Activated naive CD4-positive, alpha-beta T cell treated with anti-CD3 and anti-CD28 coated beads, Interleukin-2, amount 50 U/mL, for 24 hours (primary cell): Measurements from ENCODE around the gene RASGRF2.
A peak's percentile ranks its signal among the peaks of the same experiment; 100 is the strongest.

Experiments used
- H3K27ac Mint-ChIP-seq: one replicate; pipeline ENCODE4 v1.8.0; 2021; ENCODE audit warnings: mild to moderate bottlenecking, mixed read lengths
- H3K27me3 Mint-ChIP-seq: one replicate; pipeline ENCODE4 v1.8.0; 2021; ENCODE audit warnings: mixed read lengths
- H3K36me3 Mint-ChIP-seq: one replicate; pipeline ENCODE4 v1.8.0; 2021; ENCODE audit warnings: mixed read lengths
- H3K4me1 Mint-ChIP-seq: one replicate; pipeline ENCODE4 v1.8.0; 2021; ENCODE audit warnings: mixed read lengths
- H3K4me3 Mint-ChIP-seq: one replicate; pipeline ENCODE4 v1.8.0; 2021; ENCODE audit warnings: mild to moderate bottlenecking, mixed read lengths
- H3K9me3 Mint-ChIP-seq: one replicate; pipeline ENCODE4 v1.8.0; 2021; ENCODE audit warnings: mixed read lengths

Gene RASGRF2

DNA sequence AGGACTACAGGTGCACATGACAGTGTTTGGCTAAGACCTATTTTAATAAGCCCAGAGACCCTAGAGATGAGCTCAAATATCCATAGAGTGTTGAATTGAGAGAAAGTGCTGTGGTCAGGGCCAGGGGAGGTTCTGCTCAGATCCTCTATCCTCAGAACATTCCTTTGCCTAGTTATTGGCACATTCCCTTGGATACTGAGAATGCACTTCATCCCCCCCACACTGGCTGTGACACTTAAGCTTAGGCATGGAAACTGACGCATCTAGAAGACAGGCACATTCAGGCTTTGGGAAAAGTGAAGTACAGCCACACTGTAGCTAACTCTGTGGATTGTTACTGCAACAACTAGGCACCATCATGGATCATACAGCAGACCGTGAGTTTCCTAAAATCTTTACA, 27.1 kb upstream of the RASGRF2 start:
- Mint-ChIP-seq H3K36me3 (no peaks in the 10 kb centered on the region), H3K4me3 (no peak overlapping the region), H3K9me3 (no peaks in the 10 kb centered on the region), H3K27ac (no peak overlapping the region), H3K27me3 (no peaks in the 10 kb centered on the region), H3K4me1 (peaks cover 11% of the 10 kb centered on the region)

DNA sequence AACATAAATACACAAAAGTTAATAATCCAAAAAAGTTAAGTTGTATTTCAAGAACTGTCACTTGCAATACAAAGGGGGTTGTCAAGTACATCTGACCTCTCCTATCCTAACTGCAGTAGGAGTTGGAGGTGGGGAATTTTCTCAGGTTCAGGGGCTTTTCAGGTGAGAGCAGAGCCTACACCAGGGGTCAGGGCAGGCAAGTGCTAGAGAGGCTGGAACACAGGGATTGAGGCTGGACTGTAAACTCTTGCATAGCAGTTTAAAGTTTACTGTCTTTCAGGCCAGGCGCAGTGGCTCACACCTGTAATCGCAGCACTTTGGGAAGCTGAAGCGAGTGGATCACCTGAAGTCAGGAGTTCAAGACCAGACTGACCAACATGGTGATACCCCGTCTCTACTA, 25.4 kb upstream of the RASGRF2 start:
- H3K4me3 Mint-ChIP-seq, result no peak overlapping the region
- H3K4me1 Mint-ChIP-seq, result peaks cover 11% of the 10 kb centered on the region
- no peaks in the 10 kb centered on the region for H3K36me3 Mint-ChIP-seq
- no peak overlapping the region for H3K27ac Mint-ChIP-seq
- H3K27me3 Mint-ChIP-seq, result no peaks in the 10 kb centered on the region
- no peaks in the 10 kb centered on the region for H3K9me3 Mint-ChIP-seq

DNA sequence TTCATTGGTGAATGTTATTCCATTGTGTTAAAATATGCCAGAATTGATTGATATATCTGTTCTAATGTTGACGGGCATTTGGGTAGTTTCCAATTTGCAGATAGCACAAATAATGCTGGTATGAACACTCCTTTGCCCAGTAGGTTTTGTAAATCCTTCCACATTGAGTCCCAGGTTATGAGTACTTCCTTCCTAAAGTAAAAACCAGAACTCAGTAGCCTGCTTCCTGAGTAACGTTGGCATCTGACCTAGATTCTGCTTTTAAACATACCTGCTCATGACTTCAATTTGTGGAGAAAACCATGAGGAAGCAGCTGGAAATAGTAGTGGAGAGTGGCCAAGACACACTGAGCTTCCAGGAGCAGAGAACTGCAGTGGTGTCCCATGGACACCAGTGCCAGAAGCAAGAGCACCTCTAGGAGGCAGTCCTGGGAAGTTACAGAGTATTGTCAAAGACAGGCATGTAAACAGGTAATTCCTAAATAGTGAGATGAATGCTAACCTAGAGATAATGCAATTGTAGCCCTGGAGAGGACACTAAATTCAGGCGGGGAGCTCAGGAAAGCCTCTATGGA, 24.3 kb upstream of the RASGRF2 start:
- no peak overlapping the region for H3K4me3 Mint-ChIP-seq
- H3K36me3 Mint-ChIP-seq, result no peaks in the 10 kb centered on the region
- H3K9me3 Mint-ChIP-seq, result no peaks in the 10 kb centered on the region
- H3K27ac Mint-ChIP-seq, result no peak overlapping the region
- no peaks in the 10 kb centered on the region for H3K27me3 Mint-ChIP-seq
- H3K4me1 Mint-ChIP-seq, result peaks cover 11% of the 10 kb centered on the region

DNA sequence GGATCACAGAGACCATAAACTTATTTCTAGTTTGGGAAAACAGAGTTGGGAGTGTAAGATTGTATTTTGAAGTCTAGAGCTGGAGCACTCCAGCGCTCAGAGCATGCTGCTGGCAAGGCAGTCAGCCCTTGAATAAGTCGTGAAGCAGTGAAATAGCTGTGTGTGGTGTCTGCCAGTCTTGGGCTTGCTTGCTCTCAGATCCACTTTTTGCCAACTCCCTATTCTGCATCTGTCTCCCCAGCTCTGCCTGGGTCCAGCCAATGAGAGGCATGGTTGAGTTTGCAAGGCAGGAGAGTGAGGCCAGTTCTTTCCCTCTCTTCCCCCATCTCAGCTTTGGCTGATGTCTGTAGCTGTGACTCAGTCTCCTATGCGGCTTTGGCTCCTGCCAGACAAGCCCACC, 23.3 kb upstream of the RASGRF2 start:
- H3K4me1 Mint-ChIP-seq, result peaks cover 11% of the 10 kb centered on the region
- H3K27ac Mint-ChIP-seq, result no peak overlapping the region
- H3K27me3 Mint-ChIP-seq, result no peaks in the 10 kb centered on the region
- no peak overlapping the region for H3K4me3 Mint-ChIP-seq
- no peaks in the 10 kb centered on the region for H3K9me3 Mint-ChIP-seq
- no peaks in the 10 kb centered on the region for H3K36me3 Mint-ChIP-seq

DNA sequence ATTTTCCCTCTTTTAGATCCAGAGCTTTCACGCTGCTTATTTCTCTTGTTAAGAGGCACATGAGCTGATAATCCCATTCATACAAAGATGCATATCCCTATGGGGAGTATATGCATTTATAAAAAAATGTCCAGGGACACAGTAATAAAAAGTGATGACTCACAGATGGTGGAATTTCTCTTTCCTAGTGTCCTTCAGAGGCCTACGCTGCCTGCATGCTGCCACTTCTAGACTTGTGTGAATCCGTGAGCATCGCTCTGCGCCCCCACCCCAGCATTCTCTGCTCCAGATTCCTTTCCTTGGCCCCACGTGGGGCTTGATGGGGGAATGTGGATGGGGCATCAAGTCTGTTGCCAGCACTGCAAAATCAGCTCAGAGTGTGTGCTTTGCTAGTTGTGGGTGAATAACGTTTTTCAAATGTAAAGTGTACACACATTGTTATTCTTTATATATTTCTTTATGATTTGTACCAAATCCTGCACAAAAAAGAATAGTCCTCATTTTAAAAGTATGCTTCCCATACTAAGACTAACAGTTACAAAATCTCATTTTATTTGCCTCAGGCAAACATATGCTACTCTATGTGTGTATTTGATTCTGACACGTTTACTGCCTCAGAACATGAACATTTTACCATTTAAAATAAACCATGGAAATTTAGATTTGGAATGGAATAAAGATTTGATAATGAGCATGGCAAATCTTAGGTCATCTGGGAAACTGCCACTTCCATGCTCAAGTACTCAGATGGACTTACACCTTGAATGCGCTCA, 22.4 kb upstream of the RASGRF2 start:
- no peaks in the 10 kb centered on the region for H3K36me3 Mint-ChIP-seq
- H3K4me3 Mint-ChIP-seq, result no peak overlapping the region
- no peak overlapping the region for H3K27ac Mint-ChIP-seq
- no peaks in the 10 kb centered on the region for H3K9me3 Mint-ChIP-seq
- no peaks in the 10 kb centered on the region for H3K27me3 Mint-ChIP-seq
- peaks cover 11% of the 10 kb centered on the region for H3K4me1 Mint-ChIP-seq

DNA sequence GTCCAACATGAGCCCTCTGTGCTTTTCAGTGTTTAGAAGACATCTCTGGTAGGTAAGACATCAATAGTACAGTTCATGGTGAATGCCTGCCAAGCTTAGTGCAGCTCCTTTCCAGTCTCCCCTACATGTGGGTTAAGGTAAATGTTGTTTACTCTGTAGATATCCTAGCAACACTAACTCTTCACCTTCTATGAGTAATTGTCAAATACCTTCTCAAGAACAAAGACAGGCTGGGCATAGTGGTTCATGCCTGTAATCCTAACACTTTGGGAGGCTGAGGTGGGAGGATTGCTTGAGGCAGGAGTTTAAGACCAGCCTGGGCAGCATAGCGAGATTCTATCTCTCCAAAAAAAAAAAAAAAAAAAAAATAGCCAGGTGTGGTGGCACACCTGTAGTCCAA, 18.7 kb upstream of the RASGRF2 start:
- no peak overlapping the region for H3K27ac Mint-ChIP-seq
- no peak overlapping the region for H3K4me3 Mint-ChIP-seq
- no peaks in the 10 kb centered on the region for H3K27me3 Mint-ChIP-seq
- H3K4me1 Mint-ChIP-seq, result no peaks in the 10 kb centered on the region
- H3K36me3 Mint-ChIP-seq, result no peaks in the 10 kb centered on the region
- H3K9me3 Mint-ChIP-seq, result no peaks in the 10 kb centered on the region

DNA sequence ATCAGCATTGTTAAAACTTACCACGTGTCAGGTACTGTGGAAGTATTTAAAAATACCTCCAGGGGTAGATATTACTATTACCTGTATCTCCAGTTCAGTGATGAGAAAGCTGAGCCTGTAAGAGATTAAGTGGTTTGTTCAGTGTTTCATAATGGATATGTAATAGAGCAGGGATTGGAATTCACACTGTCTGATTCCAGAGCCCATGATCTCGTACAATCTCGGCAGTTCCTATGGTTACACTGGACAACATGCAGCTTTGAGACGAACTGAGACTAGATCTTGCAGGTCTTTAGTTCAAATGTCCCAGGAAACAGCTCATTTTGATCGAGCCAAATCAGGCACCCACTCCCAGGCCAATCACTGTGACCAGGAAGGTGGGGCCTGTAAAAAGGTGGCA, 8.8 kb upstream of the RASGRF2 start:
- no peak overlapping the region for H3K4me3 Mint-ChIP-seq
- no peaks in the 10 kb centered on the region for H3K9me3 Mint-ChIP-seq
- no peaks in the 10 kb centered on the region for H3K27me3 Mint-ChIP-seq
- H3K4me1 Mint-ChIP-seq, result no peaks in the 10 kb centered on the region
- H3K27ac Mint-ChIP-seq, result no peak overlapping the region
- H3K36me3 Mint-ChIP-seq, result peaks cover 1% of the 10 kb centered on the region

DNA sequence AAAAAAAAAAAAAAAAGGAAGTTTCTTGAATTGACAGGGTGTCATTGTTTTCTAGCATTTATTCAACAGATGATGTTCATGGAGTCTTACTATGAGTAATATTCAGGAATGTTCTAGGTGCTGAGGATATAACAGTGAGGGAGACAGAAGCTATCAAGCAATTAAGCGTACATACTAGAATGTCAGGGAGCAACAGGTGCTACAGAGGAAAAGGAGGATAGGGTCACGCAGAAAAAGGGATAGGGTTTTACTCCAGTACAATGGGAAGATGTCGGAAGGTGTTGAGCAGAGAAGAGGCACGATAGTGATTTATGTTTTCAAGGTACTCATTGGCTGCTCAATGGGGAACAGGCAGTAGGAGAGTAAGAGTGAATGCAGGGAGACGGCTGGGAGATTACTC, 6.6 kb upstream of the RASGRF2 start:
- H3K9me3 Mint-ChIP-seq, result no peaks in the 10 kb centered on the region
- H3K27me3 Mint-ChIP-seq, result no peaks in the 10 kb centered on the region
- H3K27ac Mint-ChIP-seq, result no peak overlapping the region
- H3K4me3 Mint-ChIP-seq, result no peak overlapping the region
- peaks cover 17% of the 10 kb centered on the region for H3K4me1 Mint-ChIP-seq
- no peaks in the 10 kb centered on the region for H3K36me3 Mint-ChIP-seq

DNA sequence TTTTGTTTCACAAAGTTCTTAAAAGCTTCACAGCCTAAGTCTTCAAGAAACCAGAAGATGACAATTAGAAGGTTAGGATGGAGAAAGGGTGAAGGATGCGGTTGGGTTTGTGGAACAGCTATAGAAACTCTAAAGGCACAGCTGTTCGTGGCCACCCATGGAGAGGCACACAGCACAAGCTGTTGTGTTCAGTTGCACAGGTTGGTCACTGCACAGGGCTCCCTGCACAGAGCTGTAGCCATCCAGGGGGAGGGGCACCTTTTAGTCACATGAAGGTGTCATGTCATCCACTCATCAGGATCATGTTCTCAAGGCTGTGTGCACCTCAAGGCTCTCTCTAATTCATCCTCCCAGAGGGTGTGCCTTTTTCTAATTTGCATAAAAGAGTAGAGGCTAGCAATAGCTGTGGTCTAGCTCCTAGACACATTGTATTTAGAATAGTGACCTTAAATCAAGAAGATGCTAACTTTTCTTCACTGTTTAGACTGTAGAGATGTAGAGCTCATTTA, 5.0 kb upstream of the RASGRF2 start:
- peaks cover 24% of the 10 kb centered on the region for H3K4me1 Mint-ChIP-seq
- no peaks in the 10 kb centered on the region for H3K36me3 Mint-ChIP-seq
- H3K27ac Mint-ChIP-seq, result no peak overlapping the region
- no peak overlapping the region for H3K4me3 Mint-ChIP-seq
- no peaks in the 10 kb centered on the region for H3K27me3 Mint-ChIP-seq
- no peaks in the 10 kb centered on the region for H3K9me3 Mint-ChIP-seq

DNA sequence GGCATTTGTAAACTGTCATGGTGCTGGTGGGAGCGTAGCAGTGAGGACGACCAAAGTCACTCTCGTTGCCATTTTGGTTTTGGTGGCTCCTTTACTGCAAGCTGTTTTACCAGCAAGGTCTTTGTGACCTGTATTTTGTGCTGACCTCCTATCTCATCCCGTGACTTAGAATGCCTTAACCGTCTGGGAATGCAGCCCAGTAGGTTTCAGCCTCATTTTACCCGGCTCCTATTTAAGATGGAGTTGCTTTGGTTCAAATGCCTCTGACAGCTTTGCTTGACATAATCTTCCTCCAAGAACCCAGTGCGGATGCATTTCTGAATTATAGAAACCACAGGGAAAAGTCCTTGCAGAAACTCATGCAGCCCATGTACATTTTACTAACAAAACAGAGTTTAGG, 3.9 kb upstream of the RASGRF2 start:
- Mint-ChIP-seq H3K27ac (no peak overlapping the region), H3K4me3 (no peak overlapping the region)

DNA sequence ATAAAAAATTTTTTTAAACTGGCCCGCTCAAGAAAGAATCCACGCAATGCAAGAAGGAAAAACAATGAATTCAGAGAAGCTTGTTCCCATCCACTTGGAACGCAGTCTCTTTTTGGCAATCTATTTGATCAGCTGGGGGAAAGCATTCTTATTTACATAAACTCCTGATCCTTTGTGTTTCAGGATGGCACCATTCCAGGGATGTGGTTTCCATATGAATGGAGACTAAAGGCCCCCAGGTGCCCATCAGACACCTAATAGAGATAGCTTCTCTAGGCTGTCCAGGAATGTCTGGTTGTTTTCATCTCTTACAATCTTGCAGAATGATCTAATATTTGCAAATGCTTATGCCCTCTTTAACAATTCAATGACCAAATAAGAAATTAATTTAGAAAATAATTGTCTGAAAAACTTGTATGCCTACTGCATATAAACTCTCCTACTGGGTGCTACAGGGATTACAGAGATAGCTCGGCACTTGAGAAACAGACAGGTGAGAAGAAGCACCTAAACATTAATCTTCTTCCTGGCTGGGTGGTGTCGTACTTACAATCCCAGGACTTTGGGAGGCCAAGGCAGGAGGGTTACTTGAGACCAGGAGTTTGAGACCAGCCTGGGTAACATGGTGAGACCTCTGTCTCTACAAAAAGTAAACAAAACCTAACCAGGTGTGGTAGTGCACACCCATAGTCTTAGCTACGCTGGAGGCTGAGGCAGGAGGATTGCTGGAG, 3.0 kb upstream of the RASGRF2 start:
- no peak overlapping the region for H3K27ac Mint-ChIP-seq

More for the DNA sequence above, 3.9 kb upstream of the RASGRF2 start:
- Mint-ChIP-seq H3K27me3 (no peaks in the 10 kb centered on the region), H3K36me3 (no peaks in the 10 kb centered on the region), H3K4me1 (peaks cover 28% of the 10 kb centered on the region), H3K9me3 (no peaks in the 10 kb centered on the region)

DNA sequence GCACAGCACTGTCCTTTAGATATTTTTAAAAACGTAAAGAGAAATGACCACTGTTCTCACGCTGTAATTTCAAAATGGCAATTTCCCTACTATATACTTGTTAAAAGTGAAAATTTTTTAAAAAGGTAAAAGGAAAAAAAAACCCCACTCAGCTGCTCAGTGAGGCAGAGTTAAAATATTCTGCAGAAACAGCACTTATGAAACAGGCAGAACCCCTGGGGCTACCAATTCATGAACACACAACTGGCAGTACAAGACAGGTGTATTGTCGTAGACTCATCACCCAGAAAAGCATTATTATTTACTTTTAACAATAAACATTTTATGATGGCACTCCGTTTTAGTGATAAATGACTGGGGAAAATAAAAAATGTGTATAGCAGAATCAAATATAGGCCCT, 1.5 kb upstream of the RASGRF2 start:
- Mint-ChIP-seq H3K4me3 (no peak overlapping the region), H3K27ac (peak overlapping the region; percentile 26), H3K9me3 (no peaks in the 10 kb centered on the region), H3K27me3 (no peaks in the 10 kb centered on the region), H3K36me3 (peaks cover 2% of the 10 kb centered on the region), H3K4me1 (peaks cover 46% of the 10 kb centered on the region)

More for the DNA sequence above, 3.0 kb upstream of the RASGRF2 start:
- Mint-ChIP-seq H3K9me3 (no peaks in the 10 kb centered on the region), H3K4me3 (no peak overlapping the region), H3K36me3 (no peaks in the 10 kb centered on the region), H3K4me1 (peaks cover 34% of the 10 kb centered on the region), H3K27me3 (no peaks in the 10 kb centered on the region)

DNA sequence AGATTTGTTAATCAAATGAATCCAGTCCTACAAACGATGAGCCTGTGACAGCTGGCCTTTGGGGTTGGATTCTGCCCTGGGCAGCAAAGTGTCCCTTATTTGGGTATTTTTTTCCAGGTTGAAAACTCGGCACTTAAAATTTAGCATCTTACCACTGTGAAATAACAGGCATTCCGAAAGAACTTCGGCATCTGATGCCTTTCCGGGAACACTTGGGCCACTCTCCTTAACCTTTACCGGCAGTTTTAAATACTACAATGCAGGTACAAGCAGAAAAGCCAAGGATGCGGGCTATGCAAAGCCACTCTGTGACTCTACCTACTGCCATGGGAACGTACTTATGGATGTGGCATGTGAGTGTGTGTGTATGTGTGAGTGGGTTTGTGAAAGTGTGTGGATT, 1.0 kb upstream of the RASGRF2 start:
- Mint-ChIP-seq H3K36me3 (peaks cover 2% of the 10 kb centered on the region), H3K27ac (peak overlapping the region; percentile 78), H3K4me3 (peak overlapping the region; percentile 82), H3K27me3 (no peaks in the 10 kb centered on the region), H3K9me3 (no peaks in the 10 kb centered on the region), H3K4me1 (peaks cover 49% of the 10 kb centered on the region)

DNA sequence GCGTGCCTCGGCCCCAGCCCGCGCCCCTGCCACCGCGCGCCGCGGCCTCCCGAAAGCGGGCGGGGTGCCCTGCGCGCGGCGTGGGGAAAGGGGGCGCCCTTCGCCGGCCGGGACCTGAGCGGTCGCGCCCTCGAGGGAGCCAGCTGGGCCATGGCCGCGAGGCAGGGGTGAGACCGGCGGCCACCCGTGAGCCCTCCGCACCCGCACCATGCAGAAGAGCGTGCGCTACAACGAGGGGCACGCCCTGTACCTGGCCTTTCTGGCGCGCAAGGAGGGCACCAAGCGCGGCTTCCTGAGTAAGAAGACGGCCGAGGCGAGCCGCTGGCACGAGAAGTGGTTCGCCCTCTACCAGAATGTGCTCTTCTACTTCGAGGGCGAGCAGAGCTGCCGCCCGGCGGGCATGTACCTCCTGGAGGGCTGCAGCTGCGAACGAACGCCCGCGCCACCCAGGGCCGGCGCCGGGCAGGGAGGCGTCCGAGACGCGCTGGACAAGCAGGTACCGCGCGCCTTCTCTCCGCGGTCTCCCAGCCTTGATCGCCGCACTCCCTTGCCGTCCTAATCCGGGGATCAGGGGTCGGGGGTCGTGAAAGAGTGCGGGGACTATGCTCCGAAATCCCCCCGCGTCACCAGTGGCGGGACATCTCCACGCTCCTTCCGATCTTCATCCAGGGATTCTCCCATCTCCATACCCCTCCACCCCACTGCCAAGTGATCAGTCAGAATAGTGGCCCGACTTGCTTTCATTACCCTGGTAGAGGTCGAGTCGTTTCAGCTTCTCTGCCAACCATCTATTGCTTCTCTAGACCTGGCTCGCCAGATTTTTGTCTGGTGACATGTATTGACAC, 590 bp downstream of the RASGRF2 start:
- Mint-ChIP-seq H3K27me3 (no peaks in the 10 kb centered on the region), H3K27ac (peak overlapping the region; percentile 85)

More for the DNA sequence above, 590 bp downstream of the RASGRF2 start:
- Mint-ChIP-seq H3K36me3 (peaks cover 2% of the 10 kb centered on the region), H3K4me1 (peaks cover 65% of the 10 kb centered on the region), H3K9me3 (no peaks in the 10 kb centered on the region), H3K4me3 (peak overlapping the region; percentile 91)
